ENCODE results near the gene TNRC6C. TPM values are rescaled to one million over a fixed set of nuclear protein-coding genes. Genes with fewer than 3 reads are reported as not detected.

The TNRC6C gene
- total and polyA plus RNA-seq, 9 of the 15 experiments (the other 6 are each of a cell fraction or from before 2014, with no cell fraction given): 0.20 to 4.9 (median 2.3) TPM

GRCh38 chr17:77957857-77958715, at the start of gene TNRC6C (continued):
- TF ChIP-seq ZBTB40 (IDR thresholded peaks at IDR 0.05): peak; percentile 46
- TF ChIP-seq ZBTB40 (CRISPR knock-in tag; IDR thresholded peaks at IDR 0.05): no peak
- peak; percentile 84 to 90 for TF ChIP-seq MNT (conservative IDR thresholded peaks at IDR 0.05)
- TF ChIP-seq ZNF280A (IDR thresholded peaks at IDR 0.05; ENCODE audit: low read depth, partially characterized antibody): no peak
- no peak for TF ChIP-seq ZFP36 (IDR thresholded peaks at IDR 0.05; ENCODE audit: low read depth, low read length, partially characterized antibody)
- peak; percentile 57; the same call in 1 of the 2 replicates for TF ChIP-seq HES1 (IDR thresholded peaks at IDR 0.05; ENCODE audit: low read depth)
- TF ChIP-seq ILK (tag; IDR thresholded peaks at IDR 0.05; ENCODE audit: borderline replicate concordance, low read depth): no peak
- peak; percentile 34 for TF ChIP-seq ZNF431 (CRISPR knock-in tag; IDR thresholded peaks at IDR 0.05)
- TF ChIP-seq E2F6 (IDR thresholded peaks at IDR 0.05; ENCODE audit: borderline replicate concordance in 1 of 2, extremely low read depth in 1 of 2, insufficient read depth in 1 of 2, insufficient read length in 1 of 2, low read depth in 1 of 2, low read length in 1 of 2, poor library complexity in 1 of 2, severe bottlenecking in 1 of 2): peak; percentile 80 to 94
- no peak for TF ChIP-seq NFRKB (IDR thresholded peaks at IDR 0.05; ENCODE audit: low read depth)
- TF ChIP-seq TBL1XR1 (IDR thresholded peaks at IDR 0.05; ENCODE audit: low read length in 2 of 2): peak in 1 of 2 experiments; percentile 55; a peak in 1 of 4 replicates
